ENCODE data around the gene POMT1.

DNA sequence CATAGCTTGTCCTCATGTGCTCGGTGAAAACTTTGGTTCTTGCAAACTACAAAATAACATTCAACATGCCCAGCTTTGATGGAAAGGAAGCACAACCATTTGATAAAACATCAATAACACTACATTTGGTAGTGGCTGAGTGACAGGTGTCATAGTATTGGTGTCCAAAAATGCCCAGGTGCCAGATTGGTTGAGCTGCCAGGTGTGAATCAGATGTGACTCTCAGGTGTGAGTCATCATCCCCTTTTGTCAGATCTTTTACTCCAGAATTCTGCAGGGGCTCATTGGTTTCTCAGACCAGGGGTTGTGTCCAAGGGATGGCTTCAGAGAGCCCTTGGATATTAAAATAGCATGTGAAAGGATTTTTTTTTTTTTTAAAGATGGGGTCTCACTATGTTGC lies 22.5 kb upstream of the POMT1 start:
- TF ChIP-seq CTCF (IDR thresholded peaks at IDR 0.05) (no peak), POLR2A (IDR thresholded peaks at IDR 0.05) (no peak)

All from body of pancreas (tissue), 4 donors.